T-helper 2 cell (primary cell): ENCODE measurements around the gene FASN.

Source experiments
- DNase-seq, 5 experiments: peaks; one replicate each; pipeline versions ENCODE4 v3.0.0 to v3.0.0-alpha.2; 2012 to 2022

FASN gene

DNA sequence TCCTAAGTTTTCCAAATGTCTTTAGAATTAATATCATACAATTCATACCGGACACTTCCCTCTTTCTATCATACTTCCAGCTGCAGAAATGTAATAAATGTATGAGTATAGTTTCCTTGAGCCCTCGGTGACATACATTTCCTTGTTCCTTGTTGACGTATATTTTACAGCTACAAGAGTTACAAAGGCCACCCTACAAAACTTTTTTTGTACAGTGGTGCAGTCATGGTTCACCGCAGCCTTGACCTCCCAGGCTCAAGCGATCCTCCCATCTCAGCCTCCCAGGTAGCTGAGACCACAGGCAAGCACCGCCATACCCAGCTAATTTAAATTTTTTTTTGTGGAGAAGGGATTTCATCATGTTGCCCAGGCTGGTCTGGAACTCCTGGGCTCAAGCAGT lies 25.2 kb downstream of the FASN start:
- no peak for DNase-seq

DNA sequence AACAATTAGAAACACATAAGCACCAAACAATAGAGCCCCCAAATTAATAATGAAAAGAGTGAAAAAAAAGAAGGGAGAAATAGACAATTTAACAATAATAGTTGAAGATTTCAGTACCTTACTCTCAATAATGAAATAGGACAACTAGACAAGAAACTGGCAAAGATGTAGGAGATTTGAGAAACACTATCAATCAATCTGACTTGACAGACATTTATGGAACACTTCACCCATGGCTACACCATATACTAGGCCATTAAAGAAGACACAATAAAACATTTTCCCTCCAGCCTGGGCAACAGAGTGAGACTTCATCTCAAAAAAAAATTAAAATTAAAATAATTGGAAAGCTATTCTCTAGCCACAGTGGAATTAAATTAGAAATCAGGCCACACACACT lies 27.4 kb downstream of the FASN start:
- DNase-seq = no peak

DNA sequence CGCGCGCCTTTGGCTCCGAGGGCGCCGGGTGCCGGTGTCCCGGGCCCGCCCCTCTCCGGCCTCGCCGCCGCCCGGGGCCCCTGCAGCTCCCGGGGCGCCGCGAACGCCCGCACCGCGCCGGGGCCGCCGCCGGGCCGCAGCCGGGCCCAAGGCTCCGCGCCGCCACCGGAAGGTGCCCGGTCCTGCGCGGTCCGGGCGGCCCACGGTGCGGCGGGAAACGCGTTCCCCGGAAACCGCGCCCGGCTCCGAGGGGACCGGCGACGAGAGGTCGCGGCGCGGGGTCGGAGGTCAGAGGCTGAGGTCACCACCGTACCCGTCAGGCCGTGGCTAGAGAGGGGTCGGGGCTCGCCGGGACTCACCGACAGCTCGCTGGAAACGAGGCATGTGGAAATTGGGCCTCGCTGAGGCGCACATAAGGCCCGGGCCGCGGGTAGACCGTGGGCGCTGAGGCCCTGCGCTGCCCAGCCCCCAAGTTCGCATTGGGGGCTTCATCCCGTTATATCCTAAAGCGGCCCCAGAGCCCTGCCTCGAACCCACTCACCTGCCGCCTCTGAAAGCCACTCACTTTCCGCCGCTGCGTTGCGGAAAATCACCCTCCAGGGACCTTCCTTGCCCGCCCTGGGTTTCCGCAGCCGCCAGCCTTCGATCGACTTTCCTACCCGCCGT lies 32.3 kb downstream of the FASN start, which contains the start of gene DUS1L:
TSS of gene DUS1L (minus strand) at position 167 of the 666 bp plus-strand sequence. CDS start 745 bp downstream, outside the sequence.
- DNase-seq = peak; percentile 44 to 82 (median 51)

DNA sequence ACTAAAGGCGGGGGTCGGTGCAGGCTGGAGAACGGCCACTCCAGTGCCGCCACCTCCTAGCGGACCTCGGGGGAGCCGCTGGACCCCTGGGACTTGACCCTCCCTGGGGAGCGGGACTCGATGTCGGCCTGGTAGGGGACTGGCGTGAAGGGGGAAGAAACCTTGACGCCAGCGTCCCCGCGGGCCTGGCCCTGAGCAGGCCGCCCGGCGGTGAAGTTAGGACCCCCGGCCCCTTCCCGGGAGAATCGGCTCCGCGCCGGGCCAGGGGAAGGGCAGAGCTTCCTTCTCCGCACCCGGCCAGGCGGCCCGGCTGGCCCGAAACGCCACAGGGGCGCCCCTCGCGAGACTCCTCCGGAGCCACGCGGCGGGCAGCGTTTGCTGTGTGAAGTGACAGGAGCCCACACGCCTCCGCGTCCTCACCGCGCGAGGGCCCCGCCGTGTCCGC lies 32.8 kb downstream of the FASN start:
- no peak for DNase-seq

DNA sequence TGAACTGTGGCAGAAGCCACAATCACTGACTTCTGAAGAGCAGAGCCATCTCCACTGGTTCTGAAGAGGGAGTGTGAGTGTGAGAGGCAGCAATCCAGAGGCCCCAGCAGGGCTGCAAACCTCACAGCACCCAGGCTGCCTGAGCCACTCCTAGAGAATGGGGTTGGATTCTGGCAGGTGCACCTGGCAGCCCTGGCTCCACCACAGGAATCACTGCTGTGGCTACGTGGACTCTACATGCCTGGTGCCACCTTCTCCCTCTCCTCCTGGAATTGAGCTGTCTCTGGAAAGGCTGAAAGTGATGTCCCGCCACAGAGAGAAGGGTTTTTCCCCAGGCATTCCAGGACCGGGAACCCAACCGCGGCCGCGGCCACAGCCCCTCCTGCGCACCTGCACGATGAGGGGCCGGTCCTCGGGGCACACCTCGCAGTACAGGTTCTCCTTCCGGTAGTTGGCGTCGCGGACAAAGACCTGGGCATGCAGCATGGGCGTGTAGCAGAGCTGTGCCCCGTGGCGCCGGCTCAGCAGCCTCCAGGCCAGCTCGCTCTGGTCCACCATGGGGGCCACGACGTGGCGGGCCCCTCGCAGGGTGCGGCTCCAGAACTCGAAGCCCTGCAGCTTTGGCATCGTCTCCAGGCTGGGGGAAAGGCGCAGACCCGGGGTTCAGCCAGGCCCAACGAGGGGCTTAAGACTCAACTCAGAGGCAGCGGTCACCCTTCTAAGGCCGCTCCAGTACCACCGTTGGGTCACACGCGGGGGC lies 33.4 kb downstream of the FASN start:
- DNase-seq = no peak

DNA sequence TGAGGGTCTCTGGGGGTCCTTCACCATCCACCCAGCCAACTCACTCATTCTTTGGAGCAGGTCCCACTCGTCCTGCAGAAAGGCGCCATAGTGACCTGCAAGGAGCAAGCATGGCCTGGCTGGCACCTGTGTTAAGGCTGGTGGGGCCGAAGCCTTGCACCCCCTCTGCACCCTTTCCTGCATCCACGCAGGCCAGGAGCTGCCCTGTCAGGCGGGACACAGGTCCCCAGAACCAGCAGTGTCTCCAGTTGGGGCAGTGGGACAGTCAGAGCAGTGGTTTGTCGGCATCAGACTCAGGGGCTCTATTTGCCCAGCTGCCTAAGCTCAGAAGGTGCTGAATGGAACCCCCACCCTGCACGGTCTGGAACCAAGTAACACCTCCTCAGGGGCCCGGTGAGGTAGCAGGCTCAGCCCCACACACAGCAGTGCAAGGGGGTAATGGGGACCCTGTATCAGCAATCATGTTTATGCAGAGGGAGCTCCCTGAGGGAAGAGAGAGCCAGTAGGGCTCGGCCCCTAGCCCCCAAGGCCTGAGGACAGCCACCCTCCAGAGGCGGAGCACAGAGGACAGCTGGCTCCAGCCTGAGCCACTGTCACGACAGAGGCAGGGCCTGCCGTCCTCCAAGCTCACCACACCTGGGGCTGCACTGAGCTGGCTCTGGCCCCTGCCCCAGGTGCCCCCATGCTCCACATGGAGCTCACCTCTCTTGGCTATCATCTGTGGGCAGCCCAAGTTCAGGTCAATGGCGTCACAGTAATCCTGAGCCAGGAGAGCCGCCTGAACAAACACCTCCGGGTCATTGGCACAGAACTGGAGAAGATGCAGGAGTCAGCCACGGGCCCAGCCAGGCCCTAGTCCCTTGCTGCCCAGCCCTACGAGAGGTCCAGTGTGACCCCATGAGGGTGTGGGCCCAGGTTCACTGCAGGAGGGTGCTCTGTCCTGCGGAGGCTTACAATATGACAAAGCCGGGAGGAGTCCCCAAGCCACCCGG lies 34.3 kb downstream of the FASN start:
- DNase-seq = no peak

DNA sequence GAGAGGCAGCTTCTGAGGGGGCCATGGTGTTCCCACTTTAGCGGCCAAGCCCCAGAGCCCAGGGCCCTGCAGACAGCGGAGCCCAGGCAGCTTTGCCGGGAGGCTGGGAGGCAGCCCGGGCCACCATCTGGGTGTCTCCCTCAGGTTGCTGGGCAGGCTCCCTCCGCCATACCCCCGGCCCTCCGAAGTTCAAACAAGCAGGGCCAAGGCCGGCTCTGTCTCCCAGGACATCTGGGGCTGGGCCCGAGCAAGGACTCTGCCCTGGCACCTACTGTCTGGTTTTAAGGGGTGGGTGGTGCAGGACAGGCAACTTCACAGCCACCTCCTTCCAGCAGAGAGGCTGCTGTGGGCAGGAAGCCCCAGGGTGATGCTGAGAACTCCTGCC lies 35.1 kb downstream of the FASN start:
- DNase-seq = no peak

DNA sequence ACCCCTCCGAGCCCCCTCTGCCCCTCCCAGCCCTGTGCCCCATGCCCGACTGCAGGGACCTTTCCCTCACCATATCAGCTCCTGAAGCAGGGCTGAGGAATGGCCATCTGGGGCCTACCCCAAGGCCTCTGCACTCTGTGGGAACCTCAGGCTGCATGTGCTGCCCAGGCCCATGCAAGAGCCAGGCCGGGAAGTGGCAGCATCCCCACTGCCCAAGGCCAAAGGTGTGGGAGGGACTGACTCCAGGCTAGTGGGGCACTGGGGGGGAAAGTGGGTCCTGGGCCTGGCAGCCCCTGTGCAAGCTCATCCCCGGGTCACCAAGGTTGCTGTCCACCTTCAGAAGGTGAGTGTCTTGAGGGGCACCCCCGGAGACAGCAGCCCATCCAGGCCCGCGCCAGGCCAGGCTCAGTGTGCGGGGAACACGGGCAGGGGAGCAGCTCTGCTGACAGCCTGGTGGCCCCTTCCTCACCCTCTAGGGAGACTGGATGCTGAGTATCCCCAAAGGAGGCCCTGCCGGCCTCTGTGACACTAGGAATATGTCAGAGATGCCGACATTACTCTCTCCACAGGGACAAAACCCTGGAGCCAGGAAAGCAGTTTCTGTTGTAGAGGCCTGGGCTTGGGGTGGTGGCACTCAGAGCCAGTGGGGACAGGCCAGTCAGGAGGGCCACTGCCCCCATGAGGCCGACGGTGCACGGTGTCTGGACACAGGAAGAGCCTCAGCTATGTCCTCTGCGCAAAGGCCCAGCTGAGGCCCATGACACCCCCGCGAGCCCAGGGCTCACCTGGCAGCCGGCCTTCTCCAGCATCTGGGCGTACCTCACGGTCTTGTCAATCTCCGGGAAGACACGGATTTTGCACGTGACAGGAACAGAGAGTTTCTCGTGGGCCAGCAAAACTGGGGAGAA lies 35.7 kb downstream of the FASN start:
- DNase-seq = no peak

DNA sequence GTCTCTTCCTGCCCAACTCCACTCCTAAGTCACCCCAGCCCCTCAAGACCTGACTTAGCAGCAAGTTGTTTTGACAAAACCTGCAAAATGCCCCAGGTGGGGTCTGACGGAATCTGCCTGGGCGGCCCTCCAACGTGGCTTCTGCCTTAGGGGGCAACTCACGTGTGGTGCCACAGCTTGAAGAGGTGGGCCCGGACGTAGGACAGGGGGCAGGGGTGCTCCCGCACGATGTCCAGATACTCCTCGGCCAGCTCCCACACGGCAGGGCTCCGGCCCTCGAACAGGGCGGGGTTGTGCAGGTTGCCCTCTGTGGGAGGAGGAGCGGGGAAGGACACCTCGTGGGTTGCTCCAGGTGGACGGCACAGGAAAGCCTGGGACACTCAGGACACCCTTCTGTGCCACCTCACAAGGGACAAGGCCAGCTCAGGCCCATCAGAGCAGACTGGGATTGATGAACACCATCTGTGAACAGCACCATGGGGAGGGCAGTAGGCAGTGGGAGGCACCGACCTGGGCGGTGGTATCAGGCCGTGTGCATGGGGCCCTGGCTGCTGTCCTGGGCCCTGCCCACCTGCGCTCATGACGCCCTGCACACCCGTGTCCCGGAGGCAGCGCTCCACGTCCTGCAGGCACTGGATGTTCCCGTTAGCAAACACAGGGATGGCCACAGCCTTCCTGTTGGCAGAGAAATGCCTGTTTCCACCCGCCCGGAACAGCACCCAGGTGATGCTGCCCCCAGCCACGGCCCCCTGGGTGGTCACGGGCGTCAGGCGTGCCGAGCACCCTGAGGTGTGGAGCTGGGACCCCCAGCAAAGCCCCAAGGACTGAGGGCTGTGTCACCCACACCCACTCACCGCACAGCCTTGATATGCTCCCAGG lies 36.8 kb downstream of the FASN start:
- DNase-seq = no peak

DNA sequence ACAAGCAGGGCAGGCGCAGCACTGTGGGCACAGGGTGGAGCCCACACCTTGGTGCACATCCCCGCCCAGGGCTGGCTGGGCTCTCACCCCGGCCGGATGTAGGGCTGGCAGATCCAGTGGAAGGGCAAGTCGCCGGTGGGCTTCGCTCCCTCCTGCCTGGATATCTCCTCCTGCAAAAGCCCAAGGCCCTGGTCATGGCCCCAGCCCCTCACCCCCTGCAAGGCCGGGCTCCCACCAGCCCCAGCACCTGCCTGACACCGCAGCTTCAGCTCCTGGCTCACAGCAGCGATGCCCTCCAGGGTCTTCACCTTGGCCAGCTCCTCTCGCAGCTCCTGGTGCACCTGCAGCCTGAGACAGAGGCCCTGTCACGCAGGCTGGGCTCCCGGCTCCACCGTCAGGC lies 37.4 kb downstream of the FASN start:
- DNase-seq = no peak

DNA sequence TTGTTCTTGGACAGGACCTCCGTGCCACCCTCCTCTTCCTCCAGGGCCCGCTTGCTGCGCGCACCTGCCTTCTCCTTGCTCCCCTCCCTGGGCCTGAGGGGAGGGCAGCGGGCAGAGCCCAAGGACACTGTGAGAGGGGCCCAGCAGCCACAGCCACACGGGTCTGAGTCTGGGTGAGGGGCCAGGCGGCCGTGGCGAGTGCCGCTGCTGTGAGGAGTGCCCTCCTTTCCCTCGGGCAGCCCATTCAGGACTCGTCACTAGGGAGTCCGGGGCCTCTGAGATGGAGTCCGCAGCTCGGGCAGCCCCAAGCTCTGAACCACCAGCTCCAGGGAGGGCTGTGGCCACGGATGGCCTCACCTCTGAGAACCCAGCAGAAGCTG lies 38.0 kb downstream of the FASN start:
- no peak for DNase-seq

DNA sequence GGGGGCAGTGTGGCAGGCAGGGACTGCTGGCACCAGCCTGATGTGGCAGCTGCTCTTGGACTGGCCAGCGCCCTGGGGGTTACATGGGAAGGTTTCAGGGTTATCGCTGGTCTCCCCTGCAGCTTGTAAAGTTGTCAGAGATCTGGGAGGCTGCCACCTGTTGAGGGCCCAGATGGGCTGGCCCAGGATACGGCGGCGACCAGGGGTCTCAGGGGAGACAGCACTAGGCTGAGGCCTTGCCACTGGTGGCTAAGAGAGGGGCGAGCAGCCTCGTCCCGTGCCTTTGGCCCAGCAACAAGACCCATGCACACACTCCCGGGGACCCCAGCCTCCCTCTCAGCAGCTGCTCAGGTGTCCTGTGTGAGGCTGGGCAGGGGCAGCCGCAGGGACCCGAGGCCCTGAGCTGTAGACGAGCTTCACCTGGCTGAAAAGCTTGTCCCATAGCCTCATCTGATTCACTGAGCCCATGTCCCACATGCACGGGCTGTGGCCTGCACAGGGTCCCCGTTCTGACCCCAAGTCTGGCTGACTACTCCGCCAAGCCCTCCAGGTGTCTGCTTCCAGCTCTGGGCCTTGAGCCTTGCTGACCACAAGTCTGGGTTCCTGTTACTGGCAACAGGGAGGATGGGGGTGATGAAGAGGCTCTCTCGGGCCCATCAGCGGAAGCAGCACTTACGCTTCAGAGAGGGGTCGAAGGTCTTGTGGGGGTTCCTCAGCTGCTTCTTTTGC lies 38.6 kb downstream of the FASN start:
- DNase-seq = no peak

DNA sequence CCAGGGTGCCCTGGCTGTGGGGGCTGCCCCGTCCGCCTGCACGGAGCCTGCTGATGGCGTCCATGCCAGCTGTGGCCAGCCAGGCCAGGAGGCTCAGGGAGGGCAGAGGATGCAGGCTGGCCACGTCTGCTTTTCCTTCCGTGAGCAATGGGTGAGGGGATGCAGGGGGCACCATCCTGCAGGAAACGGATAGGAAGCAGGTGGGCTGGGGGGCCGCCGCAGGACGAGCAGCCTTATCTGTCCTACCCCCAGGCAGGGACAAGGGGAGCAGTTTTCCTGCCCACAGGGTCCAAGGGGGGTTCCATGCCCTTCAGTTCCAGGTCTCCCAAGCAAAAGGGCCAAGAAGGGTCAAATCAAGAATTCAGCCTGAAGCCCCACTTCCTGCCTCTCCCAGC lies 39.2 kb downstream of the FASN start:
- no peak for DNase-seq

DNA sequence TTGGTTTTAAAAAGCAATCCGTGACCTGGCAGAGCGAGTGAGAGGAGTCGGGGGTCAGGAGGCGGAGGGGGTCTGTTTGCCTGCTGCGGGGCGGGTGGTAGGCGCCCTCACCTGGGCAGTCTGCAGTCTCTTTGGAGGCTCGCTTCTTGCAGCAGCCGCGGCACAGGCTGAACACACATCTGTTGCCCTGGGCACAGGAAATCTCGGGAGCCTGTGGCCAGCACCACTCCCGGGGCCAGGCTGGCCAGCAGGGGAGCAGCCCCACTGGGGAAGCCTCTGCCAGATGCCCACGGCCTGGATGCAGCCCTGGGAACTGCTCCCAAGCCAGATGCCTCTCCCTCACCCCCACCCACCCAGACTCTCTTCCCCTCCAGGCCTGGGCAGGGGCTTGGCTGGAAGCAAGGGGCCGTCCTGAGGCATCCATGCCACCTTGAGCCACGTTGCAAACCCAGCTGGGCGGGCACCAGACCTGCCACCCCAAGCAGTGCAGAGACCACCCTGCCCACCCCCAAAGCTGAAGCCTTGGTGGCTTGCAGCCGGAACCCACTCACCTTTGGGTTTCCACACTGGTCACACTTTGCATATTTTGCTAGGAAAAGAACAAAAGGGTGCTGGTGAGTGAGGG lies 39.7 kb downstream of the FASN start:
- DNase-seq = no peak

DNA sequence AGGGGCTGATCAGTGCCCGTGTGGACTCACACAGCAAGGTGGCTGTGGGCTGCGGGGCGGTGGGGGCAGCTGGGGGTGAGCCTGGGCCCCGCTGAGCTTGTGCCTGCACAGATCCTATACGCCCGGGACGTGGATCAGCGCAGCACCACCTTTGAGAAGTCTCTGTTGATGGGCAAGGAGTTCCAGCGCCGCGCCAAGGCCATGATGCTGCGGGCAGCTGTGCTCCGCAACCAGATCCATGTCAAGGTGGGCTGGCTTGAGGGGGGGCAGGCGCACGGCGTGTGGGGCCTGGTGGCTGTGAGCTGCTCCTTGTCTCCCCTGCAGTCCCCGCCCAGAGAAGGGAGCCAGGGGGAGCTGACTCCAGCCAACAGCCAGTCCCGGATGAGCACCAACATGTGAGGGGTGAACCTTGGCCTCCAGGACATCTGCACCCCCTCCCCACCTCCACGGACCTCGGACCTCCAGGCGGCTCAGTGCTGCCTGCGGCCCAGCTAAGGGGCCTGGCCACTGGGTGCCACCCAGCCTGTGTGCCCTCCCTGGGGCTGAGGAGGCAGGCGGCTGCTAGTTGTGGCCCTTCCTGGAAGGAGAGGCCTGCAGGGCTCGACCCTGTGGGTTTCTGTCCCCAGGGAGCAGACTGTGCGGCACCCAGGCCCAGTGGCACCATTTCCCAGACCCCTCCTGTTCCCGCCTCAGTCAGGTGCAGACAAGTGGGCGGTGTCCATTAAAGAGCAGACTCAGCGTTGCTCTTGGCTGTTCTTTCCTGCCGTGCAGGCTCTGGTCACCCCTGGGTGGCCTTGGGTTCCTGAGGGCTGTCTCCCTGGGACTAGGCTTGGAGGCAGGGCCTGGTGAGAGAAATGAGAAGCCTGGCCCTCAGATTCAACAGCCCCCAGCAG lies 41.1 kb downstream of the FASN start:
- no peak for DNase-seq

DNA sequence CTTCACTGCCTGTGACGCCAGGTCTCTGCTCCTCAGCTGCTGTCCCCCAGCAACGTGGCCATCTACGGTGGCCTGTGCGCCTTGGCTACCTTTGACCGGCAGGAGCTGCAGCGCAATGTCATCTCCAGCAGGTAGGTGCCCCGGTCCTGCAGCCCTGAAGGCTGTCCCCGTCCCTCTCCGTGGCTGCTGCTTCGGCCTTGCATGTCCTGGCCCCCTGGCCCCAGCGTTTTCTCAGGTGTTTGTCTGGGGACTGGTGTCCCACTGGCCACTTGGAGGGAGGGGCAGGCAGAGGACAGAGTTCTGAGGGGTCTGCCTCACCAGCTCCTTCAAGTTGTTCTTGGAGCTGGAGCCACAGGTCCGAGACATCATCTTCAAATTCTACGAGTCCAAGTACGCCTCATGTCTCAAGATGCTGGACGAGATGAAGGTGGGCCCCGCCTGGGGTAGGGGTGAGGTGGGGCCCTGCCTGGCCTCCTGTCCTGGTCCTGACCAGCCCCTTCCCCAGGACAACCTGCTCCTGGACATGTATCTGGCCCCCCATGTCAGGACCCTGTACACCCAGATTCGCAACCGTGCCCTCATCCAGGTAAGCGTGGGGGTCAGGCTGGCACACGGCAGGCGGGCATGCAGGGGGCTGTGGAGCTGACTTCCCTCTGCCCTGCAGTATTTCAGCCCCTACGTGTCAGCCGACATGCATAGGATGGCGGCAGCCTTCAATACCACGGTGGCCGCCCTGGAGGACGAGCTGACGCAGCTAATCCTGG lies 41.9 kb downstream of the FASN start:
- DNase-seq = no peak

DNA sequence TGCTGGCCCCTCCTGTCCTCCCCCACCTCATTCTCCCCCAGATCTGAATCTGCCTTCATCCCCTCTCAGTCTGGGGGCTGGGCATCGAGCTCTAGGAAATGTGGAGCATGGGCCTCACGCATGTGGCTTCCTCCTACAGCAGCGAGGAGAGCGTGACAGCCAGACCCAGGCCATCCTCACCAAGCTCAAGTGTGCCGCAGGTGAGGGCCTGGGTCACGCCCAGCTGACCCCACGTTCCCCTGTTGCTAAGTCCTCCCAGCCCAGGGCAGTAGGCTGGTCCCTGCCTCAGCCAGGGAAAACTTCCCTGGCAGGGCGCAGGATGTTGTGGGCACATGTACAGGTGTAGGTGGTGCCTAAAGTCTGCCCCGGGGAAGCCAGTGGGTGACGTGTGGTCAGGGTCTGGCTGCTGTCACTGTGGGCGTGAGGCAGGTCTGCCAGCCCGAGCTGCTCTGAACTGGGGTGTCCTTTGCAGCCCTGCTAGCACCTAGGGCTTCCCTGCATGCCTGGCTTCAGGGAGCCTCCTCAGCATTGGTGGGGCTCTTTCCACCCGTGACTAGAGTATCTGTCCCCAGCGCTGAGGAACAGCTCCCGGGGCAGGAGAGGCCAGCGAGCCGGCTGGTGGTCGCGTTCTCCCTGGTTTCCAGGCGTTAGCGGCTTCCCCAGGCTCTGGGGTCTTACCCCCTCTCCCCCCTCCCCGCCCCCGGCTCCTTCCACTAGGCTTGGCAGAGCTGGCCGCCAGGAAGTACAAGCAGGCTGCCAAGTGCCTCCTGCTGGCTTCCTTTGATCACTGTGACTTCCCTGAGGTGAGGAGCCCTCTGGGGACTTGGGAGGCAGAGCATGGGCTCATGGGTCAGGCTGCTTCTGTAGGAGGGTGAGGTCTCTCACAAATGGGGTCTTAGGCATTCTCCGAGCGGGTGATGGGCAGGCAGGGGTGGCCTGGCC lies 42.7 kb downstream of the FASN start:
- no peak for DNase-seq
